Stimulated activated CD4-positive, alpha-beta T cell treated with anti-CD3 and anti-CD28 coated beads, Interleukin-12 subunit alpha, Interleukin-12 subunit beta, amount 100 ng/mL, for 48 hours (primary cell): ENCODE measurements around the gene ESPL1.
"Not testable (repeated sequence)": the region's sequence is repeated elsewhere in the genome, so short reads cannot be mapped to it uniquely, and the experiment has no call there.

ENCODE experiments used
- DNase-seq, 3 donors: peaks; one replicate each; pipeline ENCODE4 v3.0.0-alpha.2; 2020; ENCODE audit warnings: low read depth in 2 of 3, low spot score in 1 of 3

The ESPL1 gene

GRCh38 chr12:53297106-53297505 is 29.0 kb downstream of the ESPL1 start:
- not testable (repeated sequence) for DNase-seq

- no peak for DNase-seq
These were observed 30.1 kb downstream of the ESPL1 start for GRCh38 chr12:53298164-53298563.

GRCh38 chr12:53299101-53299453 is 31.0 kb downstream of the ESPL1 start:
- DNase-seq = peak in 2 of 3 donors; percentile 29 to 78

- DNase-seq = peak; percentile 76 to 84 (median 80)
These were observed 31.5 kb downstream of the ESPL1 start, which contains the start of gene MYG1 for GRCh38 chr12:53299454-53300180. Gene MYG1 (plus strand): TSS chr12:53299695. CDS start chr12:53299738, 43 bp downstream.

GRCh38 chr12:53300187-53300586 is 32.1 kb downstream of the ESPL1 start:
- no peak for DNase-seq

- DNase-seq = no peak
These were observed 34.8 kb downstream of the ESPL1 start for GRCh38 chr12:53302903-53303302.

GRCh38 chr12:53306826-53307225 is 38.7 kb downstream of the ESPL1 start:
- no peak for DNase-seq

GRCh38 chr12:53308276-53308675 is 40.2 kb downstream of the ESPL1 start:
- no peak for DNase-seq

- no peak for DNase-seq
These were observed 45.9 kb downstream of the ESPL1 start for GRCh38 chr12:53313996-53314395.

- no peak for DNase-seq
These were observed 52.5 kb downstream of the ESPL1 start for GRCh38 chr12:53320352-53321195.

- peak in 2 of 3 donors; percentile 43 to 49 for DNase-seq
These were observed 56.1 kb downstream of the ESPL1 start for GRCh38 chr12:53324113-53324778.

GRCh38 chr12:53324779-53325510 is 56.8 kb downstream of the ESPL1 start:
- DNase-seq = peak; percentile 82 to 89 (median 82)

- DNase-seq = no peak
These were observed 57.5 kb downstream of the ESPL1 start for GRCh38 chr12:53325511-53326061.

GRCh38 chr12:53326460-53327185 is 58.5 kb downstream of the ESPL1 start:
- no peak for DNase-seq

- DNase-seq = no peak
These were observed 59.4 kb downstream of the ESPL1 start for GRCh38 chr12:53327435-53328042.

- no peak for DNase-seq
These were observed 59.9 kb downstream of the ESPL1 start for GRCh38 chr12:53328043-53328435.

GRCh38 chr12:53330671-53331070 is 62.6 kb downstream of the ESPL1 start:
- DNase-seq = no peak

- DNase-seq = not testable (repeated sequence)
These were observed 64.2 kb downstream of the ESPL1 start for GRCh38 chr12:53332339-53332738.

- no peak for DNase-seq
These were observed 64.6 kb downstream of the ESPL1 start for GRCh38 chr12:53332744-53333143.

GRCh38 chr12:53333289-53333688 is 65.2 kb downstream of the ESPL1 start:
- DNase-seq = no peak
